ENCODE results near the gene POC1A.

The POC1A gene

GRCh38 chr3:52097851-52098507, 56.2 kb downstream of the POC1A start:
- peak; percentile 66 for DNase-seq

GRCh38 chr3:52095990-52096775, 58.0 kb downstream of the POC1A start:
- no peak for DNase-seq

- no peak for DNase-seq
Measured at GRCh38 chr3:52094571-52095485, 59.4 kb downstream of the POC1A start.

GRCh38 chr3:52093756-52094545, 60.3 kb downstream of the POC1A start:
- no peak for DNase-seq

- DNase-seq = no peak
Measured at GRCh38 chr3:52092891-52093290, 61.3 kb downstream of the POC1A start.

- DNase-seq = no peak
Measured at GRCh38 chr3:52092271-52092660, 62.0 kb downstream of the POC1A start.

- DNase-seq = peak; percentile 62
Measured at GRCh38 chr3:52091586-52092270, 62.5 kb downstream of the POC1A start.

GRCh38 chr3:52090933-52091468, 63.2 kb downstream of the POC1A start:
- DNase-seq = no peak

GRCh38 chr3:52090131-52090932, 63.9 kb downstream of the POC1A start:
- peak; percentile 87 for DNase-seq

GRCh38 chr3:52089691-52090090, 64.5 kb downstream of the POC1A start:
- no peak for DNase-seq

GRCh38 chr3:52088445-52089367, 65.5 kb downstream of the POC1A start:
- DNase-seq = peak; percentile 66

GRCh38 chr3:52087731-52088130, 66.5 kb downstream of the POC1A start:
- DNase-seq = no peak

GRCh38 chr3:52086976-52087663, 67.1 kb downstream of the POC1A start:
- peak; percentile 65 for DNase-seq

GRCh38 chr3:52086461-52086860, 67.8 kb downstream of the POC1A start:
- DNase-seq = no peak

- DNase-seq = peak; percentile 62
Measured at GRCh38 chr3:52085681-52086282, 68.4 kb downstream of the POC1A start.

- no peak for DNase-seq
Measured at GRCh38 chr3:52084954-52085680, 69.1 kb downstream of the POC1A start.

- no peak for DNase-seq
Measured at GRCh38 chr3:52084216-52084945, 69.8 kb downstream of the POC1A start.

Data from femur (tissue), 1 donor.